Right lung (tissue), 5 donors: ENCODE results near the gene P2RX2. TPM values are rescaled to one million over a fixed set of nuclear protein-coding genes. Genes with fewer than 3 reads are reported as not detected.
A peak's percentile ranks its signal among the peaks of the same experiment; 100 is the strongest.

Source experiments
- DNase-seq, 2 donors: peaks; one replicate each; pipeline ENCODE4 v3.0.0-alpha.2; 2013
- polyA plus RNA-seq, 5 donors: library from polyadenylated mRNA; unstranded; fragments of 120-200 nt; gene quantifications; one replicate each; pipeline versions ENCODE4 v1.2.1 to v1.2.3, GENCODE V29; 2013; ENCODE audit warnings: inconsistent platforms in 1 of 5, low replicate concordance in 1 of 5; ENCODE audit not compliant: insufficient read length in 5 of 5, insufficient read depth in 1 of 5

Gene P2RX2
- polyA plus RNA-seq, 5 donors = 3.3 to 10.8 (median 4.9) TPM

- no peak for DNase-seq
Observed at GRCh38 chr12:132601171-132601883, 17.2 kb upstream of the P2RX2 start.

GRCh38 chr12:132602572-132603239 is 15.9 kb upstream of the P2RX2 start:
- DNase-seq = peak in 1 of 2 donors; percentile 56

- no peak for DNase-seq
Observed at GRCh38 chr12:132603240-132604150, 15.1 kb upstream of the P2RX2 start.

GRCh38 chr12:132604151-132604618 is 14.4 kb upstream of the P2RX2 start:
- no peak for DNase-seq

- DNase-seq = no peak
Observed at GRCh38 chr12:132604668-132605441, 13.7 kb upstream of the P2RX2 start.

GRCh38 chr12:132605892-132606291 is 12.7 kb upstream of the P2RX2 start:
- DNase-seq = no peak

- DNase-seq = no peak
Observed at GRCh38 chr12:132606466-132606865, 12.1 kb upstream of the P2RX2 start.

- DNase-seq = no peak
Observed at GRCh38 chr12:132606927-132607326, 11.6 kb upstream of the P2RX2 start.

GRCh38 chr12:132608231-132609171 is 10.1 kb upstream of the P2RX2 start:
- DNase-seq = no peak

- DNase-seq = peak in 1 of 2 donors; percentile 36
Observed at GRCh38 chr12:132610051-132610759, 8.4 kb upstream of the P2RX2 start, which contains the start of gene LRCOL1. TSS of gene LRCOL1 (minus strand) at chr12:132610582. CDS start at chr12:132606251, 4,331 bp downstream.

GRCh38 chr12:132610866-132611602 is 7.5 kb upstream of the P2RX2 start:
- DNase-seq = no peak

- no peak for DNase-seq
Observed at GRCh38 chr12:132611620-132612019, 7.0 kb upstream of the P2RX2 start.

GRCh38 chr12:132614029-132614428 is 4.5 kb upstream of the P2RX2 start:
- no peak for DNase-seq

- DNase-seq = peak; percentile 67 to 78
Observed at GRCh38 chr12:132614861-132615578, 3.6 kb upstream of the P2RX2 start.

GRCh38 chr12:132615579-132616038 is 3.0 kb upstream of the P2RX2 start:
- DNase-seq = no peak

GRCh38 chr12:132617135-132617701 is 1.4 kb upstream of the P2RX2 start:
- no peak for DNase-seq
